Fibroblast of lung (primary cell): Measurements from ENCODE around the gene CGB7. TPM values are rescaled to one million over a fixed set of nuclear protein-coding genes. Genes with fewer than 3 reads are reported as not detected.
"Not testable (repeated sequence)": the region's sequence is repeated elsewhere in the genome, so short reads cannot be mapped to it uniquely, and the experiment has no call there.

Source experiments
- DNase-seq, 2 donors: peaks; one replicate each; pipeline versions ENCODE4 v3.0.0 to v3.0.0-alpha.2; 2010; ENCODE audit warnings: low read depth in 2 of 2
- H2AFZ ChIP-seq: 2 replicates; pipeline ENCODE4 v1.5.1; 2012; ENCODE audit warnings: low read length, control low read depth, inconsistent platforms
- H3K27ac ChIP-seq: 2 replicates; pipeline ENCODE4 v1.5.1; 2011; ENCODE audit warnings: low read length, control low read depth; ENCODE audit not compliant: insufficient read depth
- H3K27me3 ChIP-seq: 2 replicates; pipeline ENCODE4 v1.5.1; 2011; ENCODE audit warnings: mild to moderate bottlenecking, low read length; ENCODE audit not compliant: control insufficient read depth, insufficient read depth
- H3K36me3 ChIP-seq: 2 replicates; pipeline ENCODE4 v1.5.1; 2011; ENCODE audit warnings: low read length; ENCODE audit not compliant: control insufficient read depth, insufficient read depth
- H3K4me1 ChIP-seq: 2 replicates; pipeline ENCODE4 v1.5.1; 2011; ENCODE audit warnings: low read length; ENCODE audit not compliant: control insufficient read depth, insufficient read depth; ENCODE audit errors: extremely low read depth
- H3K4me2 ChIP-seq: 2 replicates; pipeline ENCODE4 v1.5.1; 2011; ENCODE audit warnings: low read length, control low read depth; ENCODE audit not compliant: insufficient read depth; ENCODE audit errors: extremely low read depth
- H3K4me3 ChIP-seq, 4 experiments: fragments of 200-600 bp in 1 of 4; sonication (generic) in 1 of 4; replicated peaks in 1 of 4; 2 replicates each; pipeline ENCODE4 v1.5.1; 2011 to 2016; ENCODE audit warnings: low read length in 4 of 4, low read depth in 3 of 4, mild to moderate bottlenecking in 3 of 4, control low read depth in 2 of 4, inconsistent platforms in 1 of 4, mixed read lengths in 1 of 4; ENCODE audit not compliant: insufficient read depth in 1 of 4; ENCODE audit errors: control extremely low read depth in 1 of 4
- H3K79me2 ChIP-seq: 2 replicates; pipeline ENCODE4 v1.5.1; 2012; ENCODE audit warnings: mild to moderate bottlenecking, low read length, inconsistent platforms; ENCODE audit not compliant: control insufficient read depth, insufficient read depth
- H3K9ac ChIP-seq: 2 replicates; pipeline ENCODE4 v1.5.1; 2011; ENCODE audit warnings: mild to moderate bottlenecking, low read length, control low read depth; ENCODE audit not compliant: insufficient read depth
- H3K9me3 ChIP-seq: 2 replicates; pipeline ENCODE4 v1.5.1; 2012; ENCODE audit warnings: low read depth, low read length; ENCODE audit not compliant: control insufficient read depth, insufficient read depth
- H4K20me1 ChIP-seq: 2 replicates; pipeline ENCODE4 v1.5.1; 2011; ENCODE audit warnings: low read length; ENCODE audit not compliant: control insufficient read depth, insufficient read depth; ENCODE audit errors: extremely low read depth
- EZH2 ChIP-seq: IDR thresholded peaks from 2 replicates; pipeline ENCODE4 v1.5.1; 2012; ENCODE audit warnings: low read length, control low read depth, mild to moderate bottlenecking; ENCODE audit errors: missing control alignments
- polyA plus RNA-seq, 2 donors: library from polyadenylated mRNA; depleted of rRNA in 1 of 2; stranded (reverse) in 1 of 2; unstranded in 1 of 2; fragments of >200 nt; gene quantifications; 2 replicates each; pipeline ENCODE4 v1.2.1, GENCODE V29; 2011 to 2012; ENCODE audit warnings: missing spikeins in 1 of 2
- total RNA-seq: library from RNA; depleted of rRNA; stranded (reverse); fragments of >200 nt; gene quantifications from 2 replicates; pipeline ENCODE4 v1.2.1, GENCODE V29; 2014
- TF ChIP-seq, protein P1 (sequence below), 2 donors: IDR thresholded peaks in 1 of 2; conservative IDR thresholded peaks in 1 of 2; 1 replicate in 1 of 2; 2 replicates in 1 of 2; pipeline ENCODE4 v1.5.1; 2011 to 2012; ENCODE audit warnings: low read length in 2 of 2, control low read depth in 1 of 2, inconsistent platforms in 1 of 2, low read depth in 1 of 2, mild to moderate bottlenecking in 1 of 2

The CGB7 gene
- total and polyA plus RNA-seq, 2 donors (not counting 1 experiment from before 2014, with no cell fraction given): under 0.01 to 0.12 TPM

DNA sequence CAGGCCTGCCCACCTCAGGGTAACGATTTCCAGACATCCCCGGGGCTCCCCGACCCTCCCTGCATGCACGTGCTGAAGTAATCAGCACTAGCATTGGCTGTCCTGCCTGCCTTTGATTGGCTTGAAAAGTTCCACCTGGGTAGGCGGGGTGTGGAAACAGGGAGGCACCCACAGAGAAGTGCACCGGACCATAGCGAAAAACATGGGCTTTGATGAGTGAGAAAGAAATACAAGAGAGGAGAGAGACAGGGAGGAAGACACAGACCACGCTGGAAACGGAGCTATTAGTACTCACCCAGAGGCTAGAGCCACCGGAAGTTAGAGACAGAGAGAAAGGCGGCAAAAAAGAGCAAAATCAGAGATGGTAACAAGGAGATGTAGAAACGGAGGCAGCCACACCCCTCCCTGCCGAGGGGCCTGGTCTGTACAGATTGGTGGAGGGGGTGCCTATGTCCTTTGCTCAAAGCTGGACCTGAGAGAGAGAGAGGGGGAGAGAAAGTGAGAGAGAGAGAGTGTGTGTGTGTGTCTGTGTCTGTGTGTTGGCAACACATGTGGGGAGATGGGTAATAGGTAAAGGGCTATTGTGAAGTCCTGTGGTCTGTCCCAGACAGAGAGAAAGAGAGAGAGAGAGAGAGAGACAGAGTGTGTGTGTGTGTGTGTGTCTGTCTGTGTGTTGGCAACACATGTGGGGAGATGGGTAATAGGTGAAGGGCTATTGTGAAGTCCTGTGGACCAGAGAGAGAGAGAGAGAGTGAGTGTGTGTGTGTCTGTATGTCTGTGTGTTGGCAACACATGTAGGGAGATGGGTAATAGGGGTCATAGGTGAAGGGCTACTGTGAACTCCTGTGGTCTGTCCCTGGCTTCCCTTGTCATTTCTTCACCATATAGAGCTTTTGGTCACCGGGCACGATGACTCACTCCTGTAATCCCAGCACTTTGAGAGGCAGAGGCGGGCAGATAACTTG is 36.3 kb downstream of the CGB7 start:
- H4K20me1 ChIP-seq: no peaks in the 10 kb centered on the region
- peaks cover 2% of the 10 kb centered on the region for H3K4me1 ChIP-seq
- no peak for TF ChIP-seq EZH2
- TF ChIP-seq, protein P1, sequence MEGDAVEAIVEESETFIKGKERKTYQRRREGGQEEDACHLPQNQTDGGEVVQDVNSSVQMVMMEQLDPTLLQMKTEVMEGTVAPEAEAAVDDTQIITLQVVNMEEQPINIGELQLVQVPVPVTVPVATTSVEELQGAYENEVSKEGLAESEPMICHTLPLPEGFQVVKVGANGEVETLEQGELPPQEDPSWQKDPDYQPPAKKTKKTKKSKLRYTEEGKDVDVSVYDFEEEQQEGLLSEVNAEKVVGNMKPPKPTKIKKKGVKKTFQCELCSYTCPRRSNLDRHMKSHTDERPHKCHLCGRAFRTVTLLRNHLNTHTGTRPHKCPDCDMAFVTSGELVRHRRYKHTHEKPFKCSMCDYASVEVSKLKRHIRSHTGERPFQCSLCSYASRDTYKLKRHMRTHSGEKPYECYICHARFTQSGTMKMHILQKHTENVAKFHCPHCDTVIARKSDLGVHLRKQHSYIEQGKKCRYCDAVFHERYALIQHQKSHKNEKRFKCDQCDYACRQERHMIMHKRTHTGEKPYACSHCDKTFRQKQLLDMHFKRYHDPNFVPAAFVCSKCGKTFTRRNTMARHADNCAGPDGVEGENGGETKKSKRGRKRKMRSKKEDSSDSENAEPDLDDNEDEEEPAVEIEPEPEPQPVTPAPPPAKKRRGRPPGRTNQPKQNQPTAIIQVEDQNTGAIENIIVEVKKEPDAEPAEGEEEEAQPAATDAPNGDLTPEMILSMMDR (conservative IDR thresholded peaks at IDR 0.05 in 1 of 2, IDR thresholded peaks at IDR 0.05 in 1 of 2; ENCODE audit: low read depth in 1 of 2, low read length in 2 of 2): no peak
- no peak overlapping the region for H3K9ac ChIP-seq
- no peak overlapping the region for H3K27ac ChIP-seq
- no peak overlapping the region for H3K4me3 ChIP-seq
- H3K36me3 ChIP-seq: peaks cover 2% of the 10 kb centered on the region
- H2AFZ ChIP-seq: no peak overlapping the region
- DNase-seq: peak in 1 of 2 donors; percentile 38
- no peak overlapping the region for H3K4me2 ChIP-seq
- H3K27me3 ChIP-seq: peaks cover 3% of the 10 kb centered on the region
- H3K9me3 ChIP-seq: no peaks in the 10 kb centered on the region
- no peaks in the 10 kb centered on the region for H3K79me2 ChIP-seq

DNA sequence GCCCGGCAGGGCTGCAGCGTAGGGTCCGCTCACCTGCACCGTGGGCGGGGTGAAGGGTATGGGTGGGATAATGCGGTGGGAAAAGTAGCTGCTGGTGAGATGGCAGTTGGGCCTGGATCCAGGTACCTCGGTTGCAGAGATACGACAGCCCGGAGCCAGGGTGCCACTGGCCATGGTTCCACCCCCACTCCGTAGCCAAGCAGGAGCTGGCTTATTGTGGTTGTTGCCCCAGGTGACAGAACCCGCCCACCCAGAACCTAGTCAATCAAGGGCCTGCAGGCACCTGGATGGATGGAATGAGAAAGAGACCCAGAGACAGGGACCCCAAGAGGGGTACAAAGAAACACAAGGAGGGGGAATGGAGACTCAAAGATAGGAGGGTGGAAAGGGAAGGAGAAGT is 37.2 kb downstream of the CGB7 start:
- Histone ChIP-seq H3K36me3 (peaks cover 9% of the 10 kb centered on the region), H4K20me1 (no peaks in the 10 kb centered on the region), H3K4me3 (no peak overlapping the region), H3K79me2 (no peaks in the 10 kb centered on the region), H2AFZ (no peak overlapping the region), H3K27me3 (peaks cover 3% of the 10 kb centered on the region), H3K9me3 (no peaks in the 10 kb centered on the region), H3K27ac (no peak overlapping the region), H3K9ac (no peak overlapping the region), H3K4me2 (no peak overlapping the region), H3K4me1 (peaks cover 2% of the 10 kb centered on the region)
- no peak for DNase-seq
- TF ChIP-seq, protein P1 (conservative IDR thresholded peaks at IDR 0.05 in 1 of 2, IDR thresholded peaks at IDR 0.05 in 1 of 2; ENCODE audit: low read depth in 1 of 2, low read length in 2 of 2): no peak
- no peak for TF ChIP-seq EZH2

DNA sequence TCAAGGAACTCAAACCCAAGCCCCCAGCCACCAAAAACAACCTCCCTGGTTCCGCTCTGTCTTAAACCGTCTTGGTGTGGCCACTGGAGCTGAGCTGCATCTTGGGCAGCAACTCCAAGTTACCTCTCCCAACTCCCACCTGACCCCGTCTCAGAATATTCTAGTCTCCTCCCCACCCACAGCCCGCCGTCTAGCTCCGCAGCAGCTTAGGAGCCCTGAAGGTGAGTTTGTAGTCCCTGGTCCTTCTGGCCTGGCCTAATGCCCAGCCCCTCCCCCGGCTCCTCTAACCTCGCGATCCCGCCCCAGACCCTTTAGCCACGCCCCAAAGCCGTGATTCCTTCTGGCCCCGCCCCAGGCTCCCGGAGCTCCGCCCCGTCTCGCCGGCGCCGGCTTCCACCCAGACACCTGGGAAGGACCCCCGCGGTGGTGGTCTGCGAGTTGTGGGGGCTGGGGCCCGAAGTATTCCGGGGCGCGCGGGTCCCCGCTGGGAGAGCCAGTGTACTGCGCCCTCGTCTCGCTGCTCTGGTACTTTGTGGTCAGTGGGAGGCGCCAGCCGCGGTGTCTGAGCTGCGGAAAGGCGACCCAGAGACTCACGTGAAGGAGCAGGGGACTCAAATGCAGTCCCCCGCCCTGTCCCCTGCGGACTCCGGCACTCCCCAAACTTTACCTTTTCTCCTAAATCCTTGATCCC is 38.2 kb downstream of the CGB7 start:
- no peaks in the 10 kb centered on the region for H3K9me3 ChIP-seq
- H3K4me3 ChIP-seq: peak overlapping the region; percentile 7 to 23 (median 19)
- no peaks in the 10 kb centered on the region for H3K79me2 ChIP-seq
- no peaks in the 10 kb centered on the region for H4K20me1 ChIP-seq
- no peak overlapping the region for H3K27ac ChIP-seq
- H3K4me2 ChIP-seq: peak overlapping the region; percentile 51
- peaks cover 10% of the 10 kb centered on the region for H3K36me3 ChIP-seq
- TF ChIP-seq, protein P1 (conservative IDR thresholded peaks at IDR 0.05 in 1 of 2, IDR thresholded peaks at IDR 0.05 in 1 of 2; ENCODE audit: low read depth in 1 of 2, low read length in 2 of 2): peak in 1 of 2 donors; percentile 11
- no peak for TF ChIP-seq EZH2
- peaks cover 2% of the 10 kb centered on the region for H3K4me1 ChIP-seq
- peak in 1 of 2 donors; percentile 28 for DNase-seq
- H3K27me3 ChIP-seq: peaks cover 3% of the 10 kb centered on the region
- no peak overlapping the region for H2AFZ ChIP-seq
- H3K9ac ChIP-seq: no peak overlapping the region

DNA sequence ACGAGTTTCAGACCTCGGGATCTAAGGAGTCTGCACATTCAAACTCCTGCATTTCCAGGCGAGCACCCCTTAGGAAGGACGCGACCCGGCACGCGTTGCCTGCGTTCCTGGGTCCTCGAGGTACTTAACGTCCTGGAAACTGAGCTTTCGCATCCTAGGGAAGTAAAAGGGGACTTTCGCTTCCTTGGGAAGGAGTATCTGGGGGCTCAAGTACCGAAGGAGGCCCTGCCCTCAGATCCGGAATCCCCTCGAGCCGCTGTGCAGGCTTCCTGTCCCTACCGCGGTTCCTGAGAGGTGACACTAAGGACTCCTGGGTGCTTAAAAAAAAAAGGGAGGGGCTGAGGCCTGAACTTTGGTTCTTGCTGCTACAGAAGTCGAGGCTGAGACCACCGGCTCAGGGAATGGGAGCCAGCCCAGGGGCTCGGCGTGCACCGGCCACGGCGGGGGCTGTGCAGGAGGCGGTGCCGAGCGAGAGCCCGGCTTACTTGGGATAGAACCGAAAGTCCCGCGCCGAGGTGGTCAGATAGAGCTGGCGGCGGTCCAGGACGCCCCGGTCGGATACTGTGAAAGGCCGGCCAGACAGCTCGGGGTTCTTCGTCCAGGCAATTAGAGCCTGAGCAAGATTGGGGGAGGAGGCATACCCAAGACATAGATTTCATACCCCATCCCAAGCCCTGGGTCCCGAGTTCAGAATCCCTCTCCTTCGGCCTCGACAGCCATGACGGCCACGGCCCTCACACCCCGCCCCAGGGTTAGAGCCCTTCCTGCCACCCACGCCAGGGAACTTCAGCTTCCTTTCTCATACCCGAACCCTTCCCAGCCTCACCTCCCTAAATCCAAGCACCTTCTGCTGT is 38.9 kb downstream of the CGB7 start:
- H3K27ac ChIP-seq, H3K4me1 ChIP-seq, H3K9me3 ChIP-seq, H4K20me1 ChIP-seq, H3K9ac ChIP-seq, H3K79me2 ChIP-seq, H3K27me3 ChIP-seq, DNase-seq: not testable (repeated sequence)
- Histone ChIP-seq H3K4me2 (peak overlapping the region; percentile 85), H2AFZ (peak overlapping the region; percentile 53), H3K4me3 (peak overlapping the region; percentile 31 to 53 (median 45)), H3K36me3 (peaks cover 12% of the 10 kb centered on the region)
